ENCODE results near the gene CLK3.
"Not testable (repeated sequence)": the region's sequence is repeated elsewhere in the genome, so short reads cannot be mapped to it uniquely, and the experiment has no call there.

The CLK3 gene

DNA sequence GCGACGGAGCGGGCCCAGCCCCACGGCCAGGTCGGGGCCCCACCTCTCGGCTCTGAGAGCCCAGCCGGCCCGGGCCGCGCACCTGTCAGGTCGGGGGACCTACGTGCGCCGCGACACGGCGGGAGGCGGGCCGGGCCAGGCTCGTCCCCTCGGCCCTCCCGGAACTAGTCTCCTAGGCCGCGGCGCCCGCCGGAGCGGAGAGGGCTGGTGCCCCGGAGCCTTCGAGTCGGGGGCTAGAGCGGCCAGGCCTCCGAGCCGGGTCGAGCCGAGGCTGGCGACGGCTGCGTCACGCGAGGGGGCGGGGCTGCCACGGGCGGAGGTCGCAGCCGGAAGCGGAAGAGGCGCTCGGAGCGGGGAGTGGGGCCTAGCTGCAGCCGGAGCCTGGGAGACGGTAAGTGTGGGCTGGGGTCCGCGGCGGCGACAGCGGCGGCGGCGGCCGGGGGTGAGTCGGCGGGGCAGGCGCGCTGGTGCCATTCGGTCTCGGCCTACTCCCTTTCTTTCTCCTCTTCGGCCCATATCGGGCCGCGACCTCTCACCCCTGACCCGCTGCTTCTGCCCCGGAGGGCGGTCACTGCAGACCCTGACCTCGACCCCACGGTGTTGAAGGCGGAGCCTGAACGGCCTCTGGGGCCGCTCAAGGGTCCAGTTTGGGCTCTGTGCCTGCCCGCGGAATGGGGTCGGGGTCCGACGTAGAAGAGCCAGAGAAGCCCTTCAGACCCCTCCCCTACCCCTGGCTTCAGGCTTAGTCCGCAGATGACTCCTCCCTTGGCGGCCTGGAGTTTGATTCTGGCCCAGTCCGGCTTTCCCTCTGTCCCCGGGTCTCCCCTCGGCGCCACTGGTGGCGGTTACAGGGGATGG is at the start of gene CLK3:
Gene CLK3 (plus strand): TSS at position 329 of the 858 bp plus-strand sequence. CDS start 3,361 bp downstream, outside the sequence.
- peak within 1 kb of the TSS; percentile 88 for H3K27ac ChIP-seq

DNA sequence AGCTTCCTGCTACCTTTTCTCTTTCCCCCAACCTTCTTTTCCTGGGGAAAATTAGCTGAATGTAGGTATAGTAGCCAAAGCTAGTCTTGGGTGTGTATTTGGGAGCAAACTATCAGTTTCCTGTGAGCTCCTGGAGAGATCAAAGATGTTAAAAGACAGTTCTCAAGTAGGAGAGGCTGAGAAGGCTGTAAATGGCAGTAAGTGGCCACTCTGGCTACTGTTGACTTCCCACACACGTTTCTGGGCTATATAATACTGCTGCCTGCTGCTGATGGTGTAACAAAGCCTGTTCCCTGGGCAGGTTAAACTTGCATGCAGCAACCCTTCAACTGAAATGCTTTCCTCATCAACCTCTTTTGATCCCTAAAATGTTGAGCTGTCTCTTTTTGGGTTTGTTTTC is 47.0 kb upstream of the CLK3 start:
- no peak overlapping the region for H3K27ac ChIP-seq
- DNase-seq (ENCODE audit: low read depth, low spot score) = no peak

More for the DNA sequence above, at the start of gene CLK3:
- DNase-seq (ENCODE audit: low read depth, low spot score) = peak; percentile 50

DNA sequence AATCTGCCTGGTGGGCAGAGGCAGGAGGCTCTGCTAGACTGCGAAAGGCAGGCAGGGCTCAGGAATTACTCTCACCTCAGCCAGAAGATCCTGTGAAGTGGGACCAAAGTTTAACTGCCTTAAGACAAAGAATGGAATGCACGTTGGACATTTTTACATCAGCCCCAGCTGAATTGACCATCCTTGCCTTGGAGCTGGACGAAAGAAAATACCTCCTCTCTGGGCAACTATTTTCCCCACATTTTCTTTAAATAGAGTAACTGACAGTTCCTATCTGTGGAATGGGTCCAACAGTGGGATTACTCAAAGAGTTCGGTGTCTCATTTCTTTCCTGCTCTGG is 45.9 kb upstream of the CLK3 start:
- DNase-seq (ENCODE audit: low read depth, low spot score) = no peak
- H3K27ac ChIP-seq = no peak overlapping the region

DNA sequence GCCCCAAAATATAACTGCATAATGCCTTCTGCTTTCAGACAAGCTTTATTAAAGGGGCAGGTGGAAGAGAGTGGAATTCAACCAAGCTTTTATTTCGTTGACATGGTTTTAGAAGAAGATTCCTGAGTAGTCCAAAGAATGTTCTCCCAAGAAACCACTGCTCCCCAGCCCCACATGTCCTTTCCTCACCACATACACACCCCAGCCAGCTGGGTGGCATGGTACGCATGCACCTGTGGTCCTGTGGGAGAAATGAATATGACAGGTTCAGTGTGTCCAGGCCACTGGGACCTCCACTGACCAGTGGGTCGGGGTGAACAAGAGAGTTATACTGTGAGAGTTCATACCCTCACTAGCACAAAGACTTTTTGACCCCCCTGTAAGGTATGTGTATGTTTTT is 44.4 kb upstream of the CLK3 start:
- no peak overlapping the region for H3K27ac ChIP-seq
- no peak for DNase-seq (ENCODE audit: low read depth, low spot score)

DNA sequence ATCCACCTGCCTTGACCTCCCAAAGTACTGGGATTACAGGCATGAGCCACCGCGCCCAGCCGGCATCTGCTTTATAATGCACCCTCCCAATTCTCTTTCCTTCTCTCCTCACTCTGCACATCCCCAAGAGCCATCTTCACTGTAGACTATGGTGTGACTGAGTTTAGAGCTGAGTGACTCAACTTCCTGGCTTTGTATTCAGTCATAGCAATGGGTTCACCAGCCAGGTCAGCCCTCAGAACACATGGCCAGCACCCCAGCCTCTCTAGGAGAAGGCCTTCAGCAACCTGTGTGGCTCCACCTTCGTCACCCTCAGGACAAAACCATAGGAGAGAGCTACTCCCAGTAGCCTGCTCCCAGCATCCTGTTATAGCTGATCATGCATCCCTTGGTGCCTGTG is 41.6 kb upstream of the CLK3 start:
- peak overlapping the region; percentile 9 for H3K27ac ChIP-seq
- DNase-seq (ENCODE audit: low read depth, low spot score) = no peak

DNA sequence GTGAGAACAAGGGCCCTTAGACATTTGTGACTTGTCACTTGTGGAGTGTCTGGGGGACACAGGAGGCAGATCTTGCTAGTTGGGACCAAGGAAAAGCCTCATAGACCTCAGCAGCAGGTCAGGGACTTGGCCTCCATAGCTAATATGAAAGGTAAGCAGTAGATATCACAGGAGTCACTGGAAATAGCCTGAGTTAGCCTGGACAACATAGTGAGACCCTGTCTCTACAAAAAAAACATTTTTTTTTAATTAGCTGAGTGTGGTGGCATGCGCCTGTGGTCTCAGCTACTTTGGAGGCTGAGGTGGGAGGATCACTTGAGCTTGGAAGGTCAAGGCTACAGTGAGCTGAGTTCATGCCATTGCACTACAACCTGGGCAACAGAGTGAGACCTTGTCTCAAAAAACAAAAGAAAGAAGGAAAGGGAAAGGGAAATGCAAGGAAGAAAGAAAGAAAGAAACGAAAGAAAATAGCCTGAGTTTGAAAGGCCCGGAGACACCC is 37.1 kb upstream of the CLK3 start:
- no peak overlapping the region for H3K27ac ChIP-seq
- no peak for DNase-seq (ENCODE audit: low read depth, low spot score)

DNA sequence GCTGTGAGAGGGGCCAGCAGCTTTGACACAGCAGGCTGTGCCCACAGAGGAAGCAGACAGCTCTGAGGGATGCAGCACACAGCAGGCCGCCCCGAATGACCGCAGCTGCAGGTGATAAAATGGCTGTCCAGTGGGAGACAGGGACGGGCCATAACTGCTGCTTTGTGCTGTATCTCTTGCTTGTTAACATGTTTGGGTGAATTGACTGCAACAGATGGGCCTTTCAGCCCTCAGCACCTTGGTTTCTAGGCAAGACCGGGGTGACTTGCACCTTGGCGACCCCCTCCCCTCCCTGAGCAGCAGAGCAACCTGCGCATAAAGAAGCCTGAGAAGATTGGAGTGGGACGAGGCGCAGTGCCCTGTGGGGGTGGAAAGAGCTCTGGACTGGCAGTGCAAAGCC is 36.6 kb upstream of the CLK3 start:
- H3K27ac ChIP-seq = no peak overlapping the region
- no peak for DNase-seq (ENCODE audit: low read depth, low spot score)

DNA sequence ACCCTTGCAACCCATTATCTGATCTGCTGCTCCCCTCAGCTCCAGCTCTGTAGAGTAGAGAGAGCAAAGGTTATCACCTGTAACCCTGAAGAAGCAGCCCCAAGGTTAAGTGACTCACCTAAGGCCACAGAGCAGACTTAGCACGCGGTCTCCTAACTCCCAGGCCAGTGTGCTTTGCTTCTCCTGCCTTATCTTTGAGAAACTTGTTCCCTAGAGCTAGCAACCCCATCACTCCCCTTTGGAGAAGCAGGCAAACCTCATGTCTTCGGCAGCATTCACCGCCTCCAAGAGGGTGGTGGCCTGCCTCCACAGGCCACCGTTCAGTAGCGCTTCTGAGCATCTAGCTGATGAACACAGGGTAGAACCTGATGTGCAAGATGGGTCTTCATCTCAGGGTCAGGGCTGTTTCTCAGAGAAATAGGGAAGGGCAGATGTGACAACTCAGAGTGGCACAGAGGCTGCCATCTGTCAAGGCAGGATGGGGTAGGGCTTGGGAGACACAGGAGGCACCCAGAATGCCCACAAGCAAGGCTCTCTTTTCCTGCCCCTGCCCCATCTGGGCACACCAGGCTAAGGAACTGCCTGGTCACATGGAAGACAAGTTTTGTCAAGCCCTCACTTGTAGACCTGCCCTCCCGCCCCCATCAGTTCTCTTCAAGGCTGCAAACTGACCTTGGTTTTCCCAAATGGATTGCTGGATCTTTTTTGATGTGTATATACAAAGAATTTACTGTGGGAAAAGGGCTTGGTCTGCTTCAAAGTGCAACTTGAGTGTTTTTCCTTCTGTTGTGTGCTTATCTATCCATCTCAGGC is 34.9 kb upstream of the CLK3 start:
- no peak for DNase-seq (ENCODE audit: low read depth, low spot score)
- no peak overlapping the region for H3K27ac ChIP-seq

DNA sequence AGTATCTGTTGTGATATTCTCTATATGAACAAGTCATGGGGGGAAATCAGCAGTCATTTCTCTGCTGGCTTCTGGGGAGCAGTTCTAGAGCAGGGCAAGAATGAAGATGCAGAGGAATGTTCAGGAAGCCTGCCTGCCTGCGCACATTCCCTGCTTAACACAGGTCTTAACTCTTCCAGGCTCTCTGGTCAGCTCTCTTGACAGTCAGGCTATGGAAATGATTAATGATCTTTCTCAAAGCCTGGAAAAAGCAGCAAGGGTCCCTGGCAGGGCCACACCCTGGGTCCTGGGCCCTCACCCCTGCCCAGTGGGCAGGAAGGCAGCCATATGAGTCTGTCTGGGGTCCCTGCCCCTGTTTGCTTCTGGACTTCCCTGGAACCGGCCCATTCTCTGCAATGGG is 31.4 kb upstream of the CLK3 start:
- no peak for DNase-seq (ENCODE audit: low read depth, low spot score)
- no peak overlapping the region for H3K27ac ChIP-seq

DNA sequence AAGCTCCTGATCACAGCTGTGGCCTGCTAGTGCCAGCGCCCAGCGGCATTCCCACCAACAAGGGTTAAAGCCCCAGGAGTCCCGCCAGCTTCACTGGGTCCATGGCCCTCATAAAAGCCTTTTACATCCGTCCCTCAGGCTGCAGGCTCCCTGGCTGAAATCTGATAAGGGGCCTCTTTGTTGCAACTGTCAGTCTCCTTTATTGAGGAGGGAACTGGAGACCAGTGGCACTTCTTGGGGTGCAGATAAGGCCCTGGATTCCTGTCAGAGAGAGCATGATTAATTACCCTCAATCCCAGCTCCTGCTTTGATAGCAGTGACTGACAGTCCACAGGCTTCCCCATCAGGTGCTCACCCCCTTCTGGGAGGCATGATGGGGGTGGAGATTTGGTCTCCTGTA is 30.9 kb upstream of the CLK3 start:
- no peak for DNase-seq (ENCODE audit: low read depth, low spot score)
- H3K27ac ChIP-seq = no peak overlapping the region

DNA sequence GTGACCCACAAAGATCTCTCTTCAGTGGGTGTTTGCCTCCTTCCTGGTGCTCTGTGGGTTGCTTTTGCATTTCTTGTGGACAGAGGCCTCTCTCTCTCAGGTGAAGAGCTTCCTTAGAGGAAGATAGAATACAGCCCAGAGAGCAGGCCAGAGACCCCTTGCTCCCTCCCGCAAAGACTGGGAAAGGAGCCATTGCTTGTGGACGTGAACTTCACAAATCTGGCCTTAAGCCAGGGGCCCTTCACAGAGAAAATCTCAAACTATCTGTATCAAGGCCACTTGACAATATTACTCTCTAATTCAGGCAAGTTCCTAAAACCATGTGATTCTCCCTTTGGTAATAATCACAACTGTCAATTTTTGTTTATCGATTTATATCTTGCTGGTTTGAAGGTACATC is 30.4 kb upstream of the CLK3 start:
- no peak for DNase-seq (ENCODE audit: low read depth, low spot score)
- no peak overlapping the region for H3K27ac ChIP-seq

DNA sequence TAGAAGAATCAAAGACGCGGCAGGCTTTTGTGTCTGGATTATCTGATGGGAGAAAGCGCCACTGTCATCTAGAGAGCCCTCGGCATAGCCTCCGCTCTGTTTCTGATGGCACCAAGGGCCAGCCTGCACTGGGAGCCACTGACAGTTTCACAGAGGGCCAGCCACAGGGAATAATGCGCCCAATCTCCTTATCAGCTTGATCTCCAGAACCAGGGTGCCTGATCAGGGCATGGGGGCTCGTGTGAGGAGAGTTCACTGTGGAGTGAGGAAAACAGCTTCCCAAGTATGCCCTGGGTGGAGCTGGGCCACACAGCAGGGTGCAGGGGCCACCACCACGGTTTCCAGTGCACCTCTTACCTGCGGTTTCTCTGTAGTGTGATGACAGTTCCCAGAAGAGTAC is 29.8 kb upstream of the CLK3 start:
- no peak overlapping the region for H3K27ac ChIP-seq
- no peak for DNase-seq (ENCODE audit: low read depth, low spot score)

DNA sequence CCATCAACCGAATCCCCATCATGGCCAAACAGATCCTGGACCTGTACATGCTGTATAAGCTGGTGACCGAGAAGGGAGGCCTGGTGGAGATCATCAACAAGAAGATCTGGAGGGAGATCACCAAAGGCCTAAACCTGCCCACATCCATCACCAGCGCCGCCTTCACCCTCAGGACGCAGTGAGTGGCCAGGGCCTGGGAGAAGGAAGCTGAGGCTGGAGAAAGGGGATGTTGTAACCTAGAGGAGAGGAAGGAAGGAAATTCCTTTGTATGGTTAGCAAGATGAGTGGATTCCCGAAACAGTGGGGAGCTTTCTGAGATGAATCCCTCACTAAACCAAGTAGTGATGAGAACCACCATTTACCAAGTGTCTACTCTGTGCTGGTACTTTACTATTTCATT is 25.8 kb upstream of the CLK3 start:
- H3K27ac ChIP-seq = peak overlapping the region; percentile 84
- no peak for DNase-seq (ENCODE audit: low read depth, low spot score)

DNA sequence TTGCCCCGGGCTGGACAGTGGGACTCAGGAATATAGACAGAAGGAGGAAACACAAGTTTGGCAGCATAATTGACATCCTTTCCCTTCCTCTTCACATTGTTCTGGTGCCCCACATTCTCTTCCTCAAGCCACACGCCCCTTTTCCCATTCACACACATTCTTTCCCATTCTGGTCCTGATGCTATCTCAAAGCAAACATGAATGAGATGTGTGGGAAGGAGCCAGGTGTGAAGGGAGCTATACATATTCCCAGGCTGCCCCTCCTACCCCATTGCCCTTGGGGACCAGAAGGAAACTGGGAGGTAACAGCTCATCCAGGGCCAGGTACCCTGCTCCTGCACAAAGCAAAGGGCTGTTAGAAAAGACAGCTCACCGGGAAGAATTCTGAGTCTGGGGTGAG is 23.4 kb upstream of the CLK3 start:
- no peak for DNase-seq (ENCODE audit: low read depth, low spot score)
- no peak overlapping the region for H3K27ac ChIP-seq

DNA sequence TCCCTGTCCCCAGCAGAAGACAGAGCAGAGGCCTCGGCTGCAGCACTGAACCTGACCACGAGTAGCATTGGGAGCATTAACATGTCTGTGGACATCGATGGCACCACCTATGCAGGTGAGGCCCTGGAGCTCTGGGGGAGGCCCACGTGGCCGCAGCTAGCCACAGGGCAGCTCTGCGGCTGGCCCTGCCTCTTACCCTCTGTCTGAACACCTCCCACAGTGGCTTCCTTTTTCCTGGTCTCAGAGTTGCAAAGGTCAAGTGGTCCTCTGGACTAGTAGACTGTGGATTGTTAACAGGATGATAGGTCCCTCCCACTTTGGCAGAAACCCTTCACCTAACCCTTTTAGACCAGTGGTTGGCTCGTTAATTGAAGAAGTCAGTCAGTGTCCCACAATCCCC is 22.5 kb upstream of the CLK3 start:
- no peak for DNase-seq (ENCODE audit: low read depth, low spot score)
- H3K27ac ChIP-seq = no peak overlapping the region

DNA sequence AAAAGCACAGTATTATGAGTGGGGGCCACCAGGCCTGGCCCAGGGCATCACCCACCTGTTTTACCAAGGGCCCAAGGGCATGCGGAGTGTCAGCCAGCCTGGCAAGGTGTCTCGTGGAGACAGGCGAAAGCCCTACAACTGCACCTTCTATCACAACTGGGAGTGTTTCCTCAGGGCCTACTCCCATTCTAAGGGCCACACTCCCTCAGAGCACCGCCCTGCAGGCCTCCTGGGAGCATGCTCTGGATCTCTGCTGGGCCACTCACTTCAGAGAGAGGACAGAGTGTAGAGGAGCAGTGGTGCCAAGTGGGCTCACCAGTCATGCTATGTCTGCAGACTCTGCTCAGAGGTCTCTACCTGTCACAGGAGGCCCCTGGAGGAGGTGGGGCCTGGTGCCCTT is 21.2 kb upstream of the CLK3 start:
- DNase-seq (ENCODE audit: low read depth, low spot score) = no peak
- no peak overlapping the region for H3K27ac ChIP-seq

DNA sequence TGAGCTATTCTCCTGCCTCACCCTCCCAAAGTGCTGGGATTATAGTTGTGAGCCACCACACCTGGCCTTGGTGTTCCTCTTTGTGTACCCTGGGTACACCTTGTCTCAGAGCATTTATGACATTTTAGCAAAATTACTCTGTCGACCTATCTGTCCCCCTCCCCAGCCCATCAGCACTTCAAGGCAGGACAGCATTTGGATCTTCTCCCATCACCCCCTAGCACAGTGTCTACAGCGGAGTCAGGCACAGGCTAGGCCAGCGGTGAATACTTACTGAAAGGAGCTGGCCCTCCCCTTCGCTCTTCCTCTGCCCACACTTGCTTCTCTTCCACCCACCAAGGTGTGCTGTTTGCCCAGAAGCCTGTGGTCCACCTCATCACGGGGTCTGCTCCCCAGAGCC is 20.4 kb upstream of the CLK3 start:
- H3K27ac ChIP-seq = no peak overlapping the region
- no peak for DNase-seq (ENCODE audit: low read depth, low spot score)

DNA sequence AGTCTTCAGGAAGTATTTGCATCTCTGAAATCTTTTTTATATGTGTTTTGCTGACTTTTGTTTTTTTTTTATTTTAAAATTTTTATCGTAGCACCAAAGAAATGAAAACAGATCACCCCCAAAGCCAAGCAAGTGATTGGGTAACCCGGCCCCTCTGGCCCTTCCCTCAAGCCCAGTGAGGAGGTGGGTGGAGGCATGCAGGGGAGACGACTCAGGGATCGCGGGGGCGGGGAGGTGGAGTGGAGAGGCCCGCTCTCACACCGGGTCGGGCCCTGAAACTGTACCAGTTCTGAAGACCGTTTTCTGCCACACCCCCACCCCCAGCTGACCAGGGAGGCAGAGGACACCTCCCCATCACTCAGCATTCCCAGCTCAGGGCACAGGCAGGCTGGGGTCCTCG is 18.9 kb upstream of the CLK3 start:
- not testable (repeated sequence) for DNase-seq (ENCODE audit: low read depth, low spot score)

DNA sequence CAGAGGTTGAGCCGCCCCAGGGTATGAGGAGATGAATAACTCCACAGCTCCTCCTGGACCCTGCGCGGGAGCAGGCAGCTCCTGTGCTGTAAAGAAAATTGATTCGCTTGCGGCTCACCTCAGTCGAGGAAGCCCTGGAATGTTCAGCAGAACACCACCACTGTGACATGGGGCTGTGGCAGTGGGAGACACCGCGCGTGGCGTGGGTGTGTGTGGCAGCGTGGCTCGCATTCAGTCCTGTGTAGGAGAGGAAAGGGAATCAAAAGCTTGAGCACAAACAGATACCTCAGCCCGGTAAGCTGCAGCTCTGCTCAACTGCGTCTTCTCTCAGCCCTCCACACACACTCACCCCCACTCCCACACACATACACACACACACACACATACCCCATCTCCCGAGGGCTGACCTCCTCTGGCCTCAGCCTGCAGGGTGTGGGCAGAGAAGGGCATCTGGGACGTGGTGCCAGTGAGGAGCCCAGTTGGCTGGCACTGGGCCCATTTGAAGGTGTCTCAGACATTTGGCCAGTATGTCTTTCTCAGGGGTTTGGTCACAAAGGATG is 18.4 kb upstream of the CLK3 start:
- not testable (repeated sequence) for DNase-seq (ENCODE audit: low read depth, low spot score); H3K27ac ChIP-seq

More for the DNA sequence above, 18.9 kb upstream of the CLK3 start:
- not testable (repeated sequence) for H3K27ac ChIP-seq

DNA sequence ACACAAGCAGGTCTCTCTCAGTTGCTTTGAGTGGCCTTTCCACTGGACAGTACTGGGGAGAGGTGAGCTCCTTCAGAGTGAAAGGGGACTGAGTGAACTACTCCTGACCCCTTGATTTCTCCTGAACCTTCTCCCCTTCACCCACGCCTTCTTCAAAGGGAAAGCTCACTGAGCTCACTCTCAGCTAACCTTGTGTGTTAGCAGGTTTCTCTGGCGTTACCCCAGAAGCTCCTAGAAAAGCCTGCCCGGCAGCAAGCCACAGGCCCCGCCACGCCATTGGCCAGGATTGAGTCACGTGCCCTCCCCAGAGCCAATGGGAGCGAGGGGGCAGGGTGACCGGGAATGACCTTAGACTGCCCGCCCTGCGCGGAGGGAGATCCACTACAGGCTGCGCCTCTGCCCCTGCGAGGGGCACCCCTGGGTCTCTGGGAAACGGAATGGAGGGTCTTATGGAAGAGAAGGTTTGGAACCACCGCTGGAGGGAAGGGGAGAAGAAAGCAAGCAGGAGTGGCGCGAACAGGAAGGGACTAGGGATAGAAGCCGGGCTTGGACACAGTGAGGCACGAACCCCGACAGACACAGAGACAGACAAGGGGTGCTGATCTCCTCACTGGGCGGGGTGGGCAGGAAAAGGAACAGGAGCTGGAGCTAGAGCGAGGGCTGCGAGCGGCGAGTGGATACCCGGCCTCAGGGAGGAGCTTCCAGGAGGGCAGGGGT is 17.4 kb upstream of the CLK3 start:
- peak overlapping the region; percentile 56 for H3K27ac ChIP-seq

More for the DNA sequence above, 17.4 kb upstream of the CLK3 start:
- peak; percentile 49 for DNase-seq (ENCODE audit: low read depth, low spot score)

Measured in epithelial cell of prostate (primary cell).